SU-DHL-6 (cell line): Measurements from ENCODE around the gene BNC1.

Experiments
- H2AFZ ChIP-seq: fragments of 200-600 bp; sonication (generic); 2 replicates; pipeline ENCODE4 v1.6.1; 2014; ENCODE audit warnings: low read depth, mild to moderate bottlenecking, moderate library complexity, mixed read lengths, antibody characterized with exemption, low read length; ENCODE audit not compliant: severe bottlenecking
- H3F3A ChIP-seq: fragments of 200-600 bp; shearing (Covaris generic); 2 replicates; pipeline ENCODE4 v1.6.0; 2016; ENCODE audit warnings: antibody characterized with exemption, mild to moderate bottlenecking; ENCODE audit not compliant: insufficient read depth
- H3K27ac ChIP-seq: fragments of 200-600 bp; sonication (generic); 2 replicates; pipeline ENCODE4 v1.5.1; 2016; ENCODE audit warnings: low read depth, mild to moderate bottlenecking, low read length, moderate library complexity, mixed read lengths
- H3K27me3 ChIP-seq: fragments of 200-600 bp; sonication (generic), shearing (Covaris generic); 2 replicates; pipeline ENCODE4 v1.6.0; 2014; ENCODE audit warnings: mild to moderate bottlenecking, low read length
- H3K36me3 ChIP-seq: fragments of 200-600 bp; sonication (generic); 2 replicates; pipeline ENCODE4 v1.6.1; 2014; ENCODE audit warnings: mild to moderate bottlenecking, low read length, mixed read lengths
- H3K4me2 ChIP-seq: fragments of 300-600, 200-600 bp; shearing (Covaris generic), sonication (generic); 2 replicates; pipeline ENCODE4 v1.6.0; 2014; ENCODE audit warnings: low read length, low read depth, mild to moderate bottlenecking; ENCODE audit not compliant: poor library complexity, severe bottlenecking
- H3K4me3 ChIP-seq: fragments of 200-600 bp; sonication (generic); 2 replicates; pipeline ENCODE4 v1.5.1; 2014; ENCODE audit warnings: antibody characterized with exemption, low read length, mild to moderate bottlenecking, mixed read lengths; ENCODE audit not compliant: insufficient read depth, poor library complexity, severe bottlenecking
- H3K79me2 ChIP-seq: fragments of 200-600 bp; sonication (generic); 2 replicates; pipeline ENCODE4 v1.6.1; 2014; ENCODE audit warnings: mild to moderate bottlenecking, low read length, moderate library complexity; ENCODE audit not compliant: insufficient read depth
- H3K9ac ChIP-seq: fragments of 200-600 bp; sonication (generic); 2 replicates; pipeline ENCODE4 v1.7.0; 2014; ENCODE audit warnings: mild to moderate bottlenecking, low read length
- H3K9me2 ChIP-seq: fragments of 200-600 bp; sonication (generic); replicated peaks from 2 replicates; pipeline ENCODE4 v1.6.1; 2014; ENCODE audit warnings: low read length; ENCODE audit not compliant: insufficient read depth
- H3K9me3 ChIP-seq: fragments of 200-600 bp; sonication (generic); 2 replicates; pipeline ENCODE4 v1.6.1; 2014; ENCODE audit warnings: low read length, mixed read lengths; ENCODE audit not compliant: insufficient read depth
- H4K20me1 ChIP-seq: fragments of 200-600 bp; sonication (generic); 2 replicates; pipeline ENCODE4 v1.6.1; 2014; ENCODE audit warnings: low read depth, mild to moderate bottlenecking, antibody characterized with exemption, low read length, moderate library complexity, mixed read lengths
- CTCF ChIP-seq: fragments of 200-600 bp; sonication (generic); IDR thresholded peaks from one replicate; pipeline ENCODE4 v1.5.1; 2017; ENCODE audit warnings: antibody characterized with exemption, mild to moderate bottlenecking, low read length, moderate library complexity; ENCODE audit not compliant: insufficient read depth, poor library complexity, severe bottlenecking
- EZH2phosphoT487 ChIP-seq: fragments of 200-600 bp; sonication (generic), shearing (Covaris generic); conservative IDR thresholded peaks from 2 replicates; pipeline ENCODE4 v1.6.1; 2018; ENCODE audit warnings: mild to moderate bottlenecking, antibody characterized with exemption, low read length, moderate library complexity, mixed read lengths

The BNC1 gene

GRCh38 chr15:83323296-83323711 is 38.8 kb upstream of the BNC1 start:
- no peak overlapping the region for H3K4me2 ChIP-seq
- TF ChIP-seq EZH2phosphoT487 (no peak), CTCF (no peak)

GRCh38 chr15:83322691-83323090 is 38.2 kb upstream of the BNC1 start:
- Histone ChIP-seq H3K79me2 (no peaks in the 10 kb centered on the region), H3K9ac (no peak overlapping the region), H3K27me3 (no peaks in the 10 kb centered on the region), H2AFZ (no peak overlapping the region), H4K20me1 (no peaks in the 10 kb centered on the region), H3K4me2 (no peak overlapping the region), H3K9me3 (no peaks in the 10 kb centered on the region), H3K27ac (no peak overlapping the region), H3F3A (no peaks in the 10 kb centered on the region), H3K36me3 (no peaks in the 10 kb centered on the region), H3K4me3 (no peak overlapping the region), H3K9me2 (no peaks in the 10 kb centered on the region)
- TF ChIP-seq EZH2phosphoT487, result no peak
- TF ChIP-seq CTCF, result no peak

More at GRCh38 chr15:83323296-83323711, 38.8 kb upstream of the BNC1 start:
- Histone ChIP-seq H3K4me3 (no peak overlapping the region), H3K27me3 (no peaks in the 10 kb centered on the region), H3K9me3 (no peaks in the 10 kb centered on the region), H4K20me1 (no peaks in the 10 kb centered on the region), H3F3A (no peaks in the 10 kb centered on the region), H3K79me2 (no peaks in the 10 kb centered on the region), H3K9ac (no peak overlapping the region), H3K36me3 (no peaks in the 10 kb centered on the region), H3K9me2 (no peaks in the 10 kb centered on the region), H2AFZ (no peak overlapping the region), H3K27ac (no peak overlapping the region)

GRCh38 chr15:83322061-83322460 is 37.6 kb upstream of the BNC1 start:
- H4K20me1 ChIP-seq, result no peaks in the 10 kb centered on the region
- H3K4me2 ChIP-seq, result no peak overlapping the region
- no peaks in the 10 kb centered on the region for H3K79me2 ChIP-seq
- H3K9me2 ChIP-seq, result no peaks in the 10 kb centered on the region
- H3K27ac ChIP-seq, result no peak overlapping the region
- H3K36me3 ChIP-seq, result no peaks in the 10 kb centered on the region
- H3K4me3 ChIP-seq, result no peak overlapping the region
- no peaks in the 10 kb centered on the region for H3K27me3 ChIP-seq
- no peak overlapping the region for H2AFZ ChIP-seq
- no peaks in the 10 kb centered on the region for H3F3A ChIP-seq
- TF ChIP-seq CTCF (no peak), EZH2phosphoT487 (no peak)
- no peaks in the 10 kb centered on the region for H3K9me3 ChIP-seq
- no peak overlapping the region for H3K9ac ChIP-seq

GRCh38 chr15:83320844-83321243 is 36.4 kb upstream of the BNC1 start:
- H3K27me3 ChIP-seq, result no peaks in the 10 kb centered on the region
- H3K4me3 ChIP-seq, result no peak overlapping the region
- no peaks in the 10 kb centered on the region for H3K36me3 ChIP-seq
- H3K79me2 ChIP-seq, result no peaks in the 10 kb centered on the region
- H2AFZ ChIP-seq, result no peak overlapping the region
- H3K4me2 ChIP-seq, result no peak overlapping the region
- H3K27ac ChIP-seq, result no peak overlapping the region
- no peak for TF ChIP-seq EZH2phosphoT487
- TF ChIP-seq CTCF, result no peak
- no peaks in the 10 kb centered on the region for H3F3A ChIP-seq
- H4K20me1 ChIP-seq, result no peaks in the 10 kb centered on the region
- H3K9ac ChIP-seq, result no peak overlapping the region
- no peaks in the 10 kb centered on the region for H3K9me3 ChIP-seq
- H3K9me2 ChIP-seq, result no peaks in the 10 kb centered on the region
